Thoracic aorta (tissue), 2 donors: ENCODE measurements around the gene SNAP47. TPM values are rescaled to one million over a fixed set of nuclear protein-coding genes. Genes with fewer than 3 reads are reported as not detected.

Experiments
- ATAC-seq: fragments of 150-250 bp; one replicate; pipeline ENCODE4 v1.8.0; 2017; ENCODE audit warnings: low read depth; ENCODE audit not compliant: insufficient number of reproducible peaks, low FRiP score
- DNase-seq: peaks from one replicate; pipeline ENCODE4 v3.0.0-alpha.2; 2020; ENCODE audit warnings: low spot score
- H3K27ac ChIP-seq, 2 donors: fragments of 200-600 bp; sonication (generic); 1 replicate in 1 of 2; 2 replicates in 1 of 2; pipeline ENCODE4 v1.5.1; 2016; ENCODE audit warnings: mild to moderate bottlenecking in 2 of 2, moderate library complexity in 2 of 2
- H3K27me3 ChIP-seq: fragments of 200-600 bp; sonication (generic); replicated peaks from 2 replicates; pipeline ENCODE4 v1.6.0; 2016; ENCODE audit warnings: mild to moderate bottlenecking; ENCODE audit not compliant: insufficient read depth
- H3K36me3 ChIP-seq: fragments of 200-600 bp; sonication (generic); one replicate; pipeline ENCODE4 v1.5.1; 2016
- H3K4me1 ChIP-seq, 2 donors: fragments of 200-600 bp; sonication (generic); 1 replicate in 1 of 2; 2 replicates in 1 of 2; pipeline versions ENCODE4 v1.5.1 to v1.6.0; 2016; ENCODE audit warnings: low read depth in 2 of 2, mild to moderate bottlenecking in 1 of 2; ENCODE audit not compliant: control insufficient read depth in 1 of 2
- H3K4me3 ChIP-seq: fragments of 200-600 bp; sonication (generic); 2 replicates; pipeline ENCODE4 v1.5.1; 2016; ENCODE audit warnings: mild to moderate bottlenecking
- H3K9me3 ChIP-seq: fragments of 200-600 bp; sonication (generic); 2 replicates; pipeline ENCODE4 v1.5.1; 2016
- CTCF ChIP-seq: fragments of 200-600 bp; sonication (generic); IDR thresholded peaks from one replicate; pipeline ENCODE4 v1.5.1; 2019; ENCODE audit warnings: antibody characterized with exemption
- total RNA-seq, 2 donors: library from RNA; depleted of rRNA; stranded (reverse); fragments of >200 nt; gene quantifications; one replicate each; pipeline versions ENCODE4 v1.1.0 to v1.2.3, GENCODE V29; 2016

The SNAP47 gene
- total RNA-seq, 2 donors from 2014 or later, result 26.3 to 42.4 TPM

GRCh38 chr1:227732586-227733308, 2.5 kb upstream of the SNAP47 start:
- TF ChIP-seq CTCF, result no peak
- Histone ChIP-seq H3K36me3 (peaks cover 3% of the 10 kb centered on the region), H3K4me1 (peaks cover 17 to 52% of the 10 kb centered on the region in 2 donors), H3K9me3 (no peaks in the 10 kb centered on the region), H3K27me3 (no peaks in the 10 kb centered on the region), H3K27ac (no peak overlapping the region), H3K4me3 (no peak overlapping the region)
- DNase-seq, result no peak
- ATAC-seq, result no peak

- no peak for TF ChIP-seq CTCF
- H3K9me3 ChIP-seq, result no peaks in the 10 kb centered on the region
- no peaks in the 10 kb centered on the region for H3K27me3 ChIP-seq
- H3K36me3 ChIP-seq, result peaks cover 3% of the 10 kb centered on the region
- no peak for ATAC-seq
- no peak overlapping the region for H3K4me3 ChIP-seq
- no peak for DNase-seq
- peaks cover 15 to 49% of the 10 kb centered on the region in 2 donors for H3K4me1 ChIP-seq
- H3K27ac ChIP-seq, result no peak overlapping the region
These were observed 1.9 kb upstream of the SNAP47 start for GRCh38 chr1:227733309-227733705.

- no peak for TF ChIP-seq CTCF
- Histone ChIP-seq H3K9me3 (no peaks in the 10 kb centered on the region), H3K4me3 (peak overlapping the region; percentile 99), H3K4me1 (peaks cover 15 to 45% of the 10 kb centered on the region in 2 donors), H3K27me3 (no peaks in the 10 kb centered on the region), H3K27ac (peak overlapping the region in 1 of 2 donors; percentile 83), H3K36me3 (peaks cover 3% of the 10 kb centered on the region)
- ATAC-seq, result no peak
- no peak for DNase-seq
These were observed 1.3 kb upstream of the SNAP47 start for GRCh38 chr1:227733751-227734545.

GRCh38 chr1:227734546-227734855, 734 bp upstream of the SNAP47 start:
- TF ChIP-seq CTCF, result no peak
- Histone ChIP-seq H3K9me3 (no peaks in the 10 kb centered on the region), H3K27me3 (no peaks in the 10 kb centered on the region), H3K36me3 (peaks cover 3% of the 10 kb centered on the region), H3K4me1 (peaks cover 15 to 40% of the 10 kb centered on the region in 2 donors), H3K4me3 (peak overlapping the region; percentile 99), H3K27ac (peak overlapping the region in 1 of 2 donors; percentile 83)
- ATAC-seq, result no peak
- DNase-seq, result no peak

- DNase-seq (no peak), ATAC-seq (no peak)
- H3K36me3 ChIP-seq, result peaks cover 3% of the 10 kb centered on the region
- H3K4me1 ChIP-seq, result peaks cover 15 to 30% of the 10 kb centered on the region in 2 donors
- peak overlapping the region; percentile 99 for H3K4me3 ChIP-seq
- peak overlapping the region; percentile 76 to 83 for H3K27ac ChIP-seq
- H3K27me3 ChIP-seq, result no peaks in the 10 kb centered on the region
- no peaks in the 10 kb centered on the region for H3K9me3 ChIP-seq
- TF ChIP-seq CTCF, result no peak
These were observed 477 bp downstream of the SNAP47 start for GRCh38 chr1:227735539-227736285.
